Hepatocyte (in vitro differentiated cells): ENCODE measurements around the gene MTMR3.

ENCODE experiments used
- CTCF ChIP-seq: fragments of 200-600 bp; sonication (generic); IDR thresholded peaks from 2 replicates; pipeline ENCODE4 v1.5.1; 2016; ENCODE audit warnings: antibody characterized with exemption, mild to moderate bottlenecking; ENCODE audit not compliant: poor library complexity
- EZH2phosphoT487 ChIP-seq: fragments of 200-600 bp; sonication (generic); IDR thresholded peaks from one replicate; pipeline ENCODE4 v1.6.1; 2018; ENCODE audit warnings: antibody characterized with exemption, mild to moderate bottlenecking, low read depth, moderate library complexity; ENCODE audit not compliant: unreplicated experiment, severe bottlenecking

- TF ChIP-seq CTCF (no peak), EZH2phosphoT487 (no peak)
Measured at GRCh38 chr22:29954203-29954855, 71.4 kb downstream of the MTMR3 start.
